GM18951 (cell line): ENCODE measurements around the gene COL25A1.
"Not testable (repeated sequence)": the region's sequence is repeated elsewhere in the genome, so short reads cannot be mapped to it uniquely, and the experiment has no call there.

Experiments
- POLR2A ChIP-seq: IDR thresholded peaks from 4 replicates; pipeline ENCODE4 v1.6.1; 2011; ENCODE audit warnings: mild to moderate bottlenecking; ENCODE audit not compliant: insufficient read length, insufficient read depth; ENCODE audit errors: extremely low read depth
- in situ Hi-C: fragments of 300-500 bp; cut with MboI; formaldehyde crosslinking; loops from one replicate; pipeline ENCODE4 v1.12.0; 2022; ENCODE audit warnings: low sequenced_read_pairs, mixed read lengths, inconsistent platforms; ENCODE audit not compliant: unreplicated experiment

COL25A1 gene

GRCh38 chr4:109079201-109079600 is 223.3 kb downstream of the COL25A1 start:
- in situ Hi-C loops: no loop called here
- TF ChIP-seq POLR2A: no peak

- no peak for TF ChIP-seq POLR2A
Measured at GRCh38 chr4:109078724-109079123, 223.7 kb downstream of the COL25A1 start.

GRCh38 chr4:109077505-109077904 is 225.0 kb downstream of the COL25A1 start:
- TF ChIP-seq POLR2A: no peak
- in situ Hi-C loops: no loop called here

More at GRCh38 chr4:109078724-109079123, 223.7 kb downstream of the COL25A1 start:
- in situ Hi-C loops: no loop called here

DNA sequence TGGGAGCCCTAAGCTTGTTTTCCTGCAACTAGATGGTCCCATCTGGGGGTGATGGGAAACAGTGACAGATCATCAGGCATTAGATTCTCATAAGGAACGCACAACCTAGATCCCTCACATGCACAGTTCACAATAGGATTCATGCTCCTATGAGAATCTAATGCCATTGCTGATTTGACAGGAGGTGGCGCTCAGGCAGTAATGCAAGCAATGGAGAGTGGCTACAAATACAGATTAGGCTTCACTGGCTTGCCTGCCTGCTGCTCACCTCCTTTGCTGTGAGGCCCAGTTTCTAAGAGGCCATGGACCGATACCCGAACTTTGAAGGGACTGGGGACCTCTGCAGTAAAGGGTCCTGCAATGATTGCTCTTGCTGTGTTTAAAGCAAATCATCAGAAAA is 225.7 kb downstream of the COL25A1 start:
- in situ Hi-C loops: not testable (repeated sequence)

DNA sequence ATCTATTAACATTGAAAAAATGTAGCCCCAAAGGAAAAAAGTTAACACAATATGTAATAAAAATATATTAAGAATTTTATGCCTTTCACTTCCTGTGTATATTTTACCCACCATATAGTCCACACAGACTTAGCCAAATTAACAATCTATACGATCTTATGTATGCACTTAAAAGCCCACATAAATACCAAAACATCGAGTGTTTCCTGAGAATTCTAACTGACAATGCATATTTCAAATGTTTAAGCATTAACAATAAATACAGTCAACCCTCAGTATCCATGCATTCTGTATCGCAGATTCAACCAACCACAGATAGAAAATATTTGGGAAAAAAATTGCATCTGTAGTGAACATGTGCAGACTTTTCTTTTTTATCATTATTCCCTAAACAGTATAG is 226.8 kb downstream of the COL25A1 start:
- TF ChIP-seq POLR2A: no peak
- in situ Hi-C loops: no loop called here

GRCh38 chr4:109072595-109072994 is 229.9 kb downstream of the COL25A1 start:
- in situ Hi-C loops: no loop called here
- TF ChIP-seq POLR2A: no peak

DNA sequence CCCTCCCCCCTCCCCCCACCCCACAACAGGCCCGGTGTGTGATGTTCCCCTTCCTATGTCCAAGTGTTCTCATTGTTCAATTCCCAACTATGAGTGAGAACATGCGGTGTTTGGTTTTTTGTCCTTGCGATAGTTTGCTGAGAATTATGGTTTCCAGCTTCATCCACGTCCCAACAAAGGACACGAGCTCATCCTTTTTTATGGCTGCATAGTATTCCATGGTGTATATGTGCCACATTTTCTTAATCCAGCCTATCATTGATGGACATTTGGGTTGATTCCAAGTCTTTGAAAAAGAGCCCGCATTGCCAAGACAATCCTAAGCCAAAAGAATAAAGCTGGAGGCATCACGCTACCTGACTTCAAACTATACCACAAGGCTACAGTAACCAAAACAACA is 231.8 kb downstream of the COL25A1 start:
- in situ Hi-C loops: not testable (repeated sequence)

GRCh38 chr4:109067508-109068235 is 234.8 kb downstream of the COL25A1 start:
- in situ Hi-C loops: no loop called here
- TF ChIP-seq POLR2A: no peak

GRCh38 chr4:109065006-109065405 is 237.5 kb downstream of the COL25A1 start:
- in situ Hi-C loops: no loop called here

DNA sequence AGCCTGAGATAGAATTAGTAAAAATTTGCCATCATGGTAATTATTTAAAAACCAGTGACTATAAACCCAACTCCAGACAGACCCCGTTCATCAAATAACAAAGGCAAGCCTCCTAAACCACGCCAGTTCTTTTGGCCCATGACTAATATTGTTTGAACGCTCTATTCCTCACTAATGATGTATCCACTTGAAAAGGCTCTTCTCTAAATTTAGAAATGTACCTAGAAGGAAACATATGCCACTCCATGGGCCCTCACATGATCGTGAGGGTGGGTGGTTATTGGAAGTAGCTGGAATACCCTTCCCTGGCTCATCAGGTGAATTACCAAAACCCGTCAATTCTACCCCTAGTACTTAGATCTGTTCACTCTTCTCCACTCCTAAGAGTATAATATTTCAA is 249.2 kb downstream of the COL25A1 start:
- no peak for TF ChIP-seq POLR2A
- in situ Hi-C loops: no loop called here

More at GRCh38 chr4:109065006-109065405, 237.5 kb downstream of the COL25A1 start:
- TF ChIP-seq POLR2A: no peak

- in situ Hi-C loops: no loop called here
- TF ChIP-seq POLR2A: no peak
Measured at GRCh38 chr4:109052821-109053220, 249.6 kb downstream of the COL25A1 start.

GRCh38 chr4:109051054-109051453 is 251.4 kb downstream of the COL25A1 start:
- TF ChIP-seq POLR2A: no peak
- in situ Hi-C loops: no loop called here

GRCh38 chr4:109049926-109050325 is 252.5 kb downstream of the COL25A1 start:
- in situ Hi-C loops: no loop called here
- no peak for TF ChIP-seq POLR2A

GRCh38 chr4:109046471-109047201 is 255.8 kb downstream of the COL25A1 start:
- no peak for TF ChIP-seq POLR2A
- in situ Hi-C loops: no loop called here
